ENCODE results near the gene GPC2.
A peak's percentile ranks its signal among the peaks of the same experiment; 100 is the strongest.

DNA sequence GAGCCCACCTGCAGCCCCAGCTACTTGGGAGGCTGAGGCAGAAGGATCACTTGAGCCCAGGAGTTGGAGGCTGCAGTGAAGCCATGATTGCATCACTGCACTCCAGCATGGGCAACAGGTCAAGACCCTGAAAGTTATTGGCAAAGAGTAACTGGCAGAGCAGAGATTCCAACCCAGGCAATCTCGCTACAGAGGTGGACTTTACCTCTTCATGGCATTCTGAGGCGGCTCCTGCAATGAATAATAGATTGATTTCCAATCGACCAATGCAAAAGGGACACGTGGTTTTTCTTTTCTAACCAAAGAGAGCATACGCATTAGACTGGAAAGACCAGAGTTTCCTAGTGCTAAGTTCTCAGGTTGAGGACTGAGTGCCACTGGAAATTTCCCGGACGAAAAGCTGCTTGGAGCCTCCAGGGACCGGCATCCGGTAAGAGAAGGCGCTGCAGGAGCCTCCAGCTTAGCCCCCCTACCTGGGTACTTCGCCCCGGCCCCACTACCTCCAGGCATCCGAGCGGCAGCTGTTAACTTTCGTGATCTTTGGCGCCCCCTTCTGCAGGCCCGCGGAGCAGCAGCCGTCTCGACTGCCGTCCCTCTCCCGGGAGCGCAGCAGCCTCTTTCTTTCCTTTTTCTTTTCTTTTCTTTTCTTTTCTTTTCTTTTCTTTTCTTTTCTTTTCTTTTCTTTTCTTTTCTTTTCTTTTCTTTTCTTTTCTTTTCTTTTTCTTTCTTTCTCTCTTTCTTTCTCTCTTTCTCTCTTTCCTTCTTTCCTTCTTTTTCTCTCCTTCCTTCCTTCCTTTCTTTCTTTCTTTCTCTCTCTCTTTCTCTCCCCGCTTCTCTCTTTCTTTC lies 46.4 kb downstream of the GPC2 start:
- TF ChIP-seq, protein P1, sequence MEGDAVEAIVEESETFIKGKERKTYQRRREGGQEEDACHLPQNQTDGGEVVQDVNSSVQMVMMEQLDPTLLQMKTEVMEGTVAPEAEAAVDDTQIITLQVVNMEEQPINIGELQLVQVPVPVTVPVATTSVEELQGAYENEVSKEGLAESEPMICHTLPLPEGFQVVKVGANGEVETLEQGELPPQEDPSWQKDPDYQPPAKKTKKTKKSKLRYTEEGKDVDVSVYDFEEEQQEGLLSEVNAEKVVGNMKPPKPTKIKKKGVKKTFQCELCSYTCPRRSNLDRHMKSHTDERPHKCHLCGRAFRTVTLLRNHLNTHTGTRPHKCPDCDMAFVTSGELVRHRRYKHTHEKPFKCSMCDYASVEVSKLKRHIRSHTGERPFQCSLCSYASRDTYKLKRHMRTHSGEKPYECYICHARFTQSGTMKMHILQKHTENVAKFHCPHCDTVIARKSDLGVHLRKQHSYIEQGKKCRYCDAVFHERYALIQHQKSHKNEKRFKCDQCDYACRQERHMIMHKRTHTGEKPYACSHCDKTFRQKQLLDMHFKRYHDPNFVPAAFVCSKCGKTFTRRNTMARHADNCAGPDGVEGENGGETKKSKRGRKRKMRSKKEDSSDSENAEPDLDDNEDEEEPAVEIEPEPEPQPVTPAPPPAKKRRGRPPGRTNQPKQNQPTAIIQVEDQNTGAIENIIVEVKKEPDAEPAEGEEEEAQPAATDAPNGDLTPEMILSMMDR (IDR thresholded peaks at IDR 0.05; ENCODE audit: extremely low read depth in 1 of 2, insufficient read depth in 1 of 2, low read depth in 1 of 2, low read length in 2 of 2), result peak; percentile 61 to 85
- TF ChIP-seq JUN (IDR thresholded peaks at IDR 0.05; ENCODE audit: borderline replicate concordance, insufficient read depth, insufficient read length, low read depth) (no peak), FOS (IDR thresholded peaks at IDR 0.05; ENCODE audit: borderline replicate concordance, insufficient read depth, low read length) (no peak), EZH2 (IDR thresholded peaks at IDR 0.05; ENCODE audit: borderline replicate concordance, low read depth, low read length, severe bottlenecking) (no peak), POLR2A (IDR thresholded peaks at IDR 0.05; ENCODE audit: low read depth, low read length) (no peak), GATA2 (IDR thresholded peaks at IDR 0.05; ENCODE audit: insufficient read depth, insufficient read length, low read depth, low read length) (no peak), POLR2AphosphoS5 (IDR thresholded peaks at IDR 0.05; ENCODE audit: insufficient read depth, low read depth, low read length) (no peak), MYC (IDR thresholded peaks at IDR 0.05; ENCODE audit: low read depth, low read length) (no peak)
- TF ChIP-seq, protein P2, sequence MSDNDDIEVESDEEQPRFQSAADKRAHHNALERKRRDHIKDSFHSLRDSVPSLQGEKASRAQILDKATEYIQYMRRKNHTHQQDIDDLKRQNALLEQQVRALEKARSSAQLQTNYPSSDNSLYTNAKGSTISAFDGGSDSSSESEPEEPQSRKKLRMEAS (IDR thresholded peaks at IDR 0.05; ENCODE audit: insufficient read depth, insufficient read length), result no peak
